K562 (cell line): ENCODE data around the gene MFF. TPM values are rescaled to one million over a fixed set of nuclear protein-coding genes. Genes with fewer than 3 reads are reported as not detected.

Experiments
- ATAC-seq: fragments of 200-7000 bp; cut with Tn5 transposase; 3 replicates; pipeline ENCODE4 v1.9.1; 2020; ENCODE audit warnings: moderate library complexity
- BruUV-seq: library from RNA; stranded (reverse); fragments of 400-500 nt; replicated peaks from 2 replicates; lab custom pipeline; 2021; lab: Mats Ljungman, UMichigan
- CTCF ChIA-PET: fragments of 300-600 bp; formaldehyde crosslinking; extraction: SDS; loops from one replicate; lab custom pipeline; 2021; ENCODE audit warnings: low intra/inter-chr PET ratio; lab: Yijun Ruan, JAX
- POLR2A ChIA-PET: fragments of 300-600, 350-650 bp; sonication (Branson Sonifier 250); formaldehyde crosslinking; extraction: SDS; loops from one replicate; lab custom pipeline; 2021; ENCODE audit warnings: antibody characterized with exemption, inconsistent platforms; lab: Yijun Ruan, JAX
- DNase-seq, 4 experiments: peaks; one replicate each; pipeline versions ENCODE4 v3.0.0 to v3.0.0-alpha.2; 2011 to 2018; ENCODE audit warnings: low spot score in 3 of 4, mixed read lengths in 3 of 4; ENCODE audit errors: extremely low read depth in 1 of 4
- FAIRE-seq: peaks from 2 replicates; lab custom pipeline; 2011; peaks lifted over from hg19 to GRCh38; lab: Jason Lieb, UNC
- H2AFZ ChIP-seq: 2 replicates; pipeline ENCODE4 v1.6.0; 2011; ENCODE audit warnings: low read depth, low read length, control low read depth, inconsistent platforms
- H3K27ac ChIP-seq: fragments of 200-600 bp; 3 replicates; pipeline ENCODE4 v1.8.0; 2011; ENCODE audit warnings: low read depth, mild to moderate bottlenecking, control low read depth, inconsistent platforms, low read length, moderate library complexity, mixed read lengths; ENCODE audit errors: extremely low read depth
- H3K27me3 ChIP-seq, 2 experiments: fragments of 300-600 bp in 1 of 2; 2 replicates in 1 of 2; 3 replicates in 1 of 2; pipeline versions ENCODE4 v1.6.0 to v1.8.0; 2011; ENCODE audit warnings: inconsistent platforms in 2 of 2, low read length in 2 of 2, mild to moderate bottlenecking in 1 of 2, mixed read lengths in 1 of 2, moderate library complexity in 1 of 2; ENCODE audit not compliant: control insufficient read depth in 2 of 2, insufficient read depth in 2 of 2
- H3K36me3 ChIP-seq: fragments of 300-600 bp; 3 replicates; pipeline ENCODE4 v1.8.0; 2011; ENCODE audit warnings: mild to moderate bottlenecking, low read length, inconsistent platforms; ENCODE audit not compliant: control insufficient read depth, insufficient read depth
- H3K4me1 ChIP-seq, 2 experiments: fragments of 200-600 bp in 1 of 2; replicated peaks in 1 of 2; 2 replicates in 1 of 2; 3 replicates in 1 of 2; pipeline versions ENCODE4 v1.5.1 to v1.8.0; 2011; ENCODE audit warnings: inconsistent platforms in 2 of 2, low read length in 2 of 2, mild to moderate bottlenecking in 1 of 2, mixed read lengths in 1 of 2, moderate library complexity in 1 of 2; ENCODE audit not compliant: control insufficient read depth in 2 of 2, insufficient read depth in 2 of 2
- H3K4me2 ChIP-seq: 2 replicates; pipeline ENCODE4 v1.6.1; 2011; ENCODE audit warnings: low read length, control low read depth, inconsistent platforms, mixed read lengths; ENCODE audit not compliant: insufficient read depth
- H3K4me3 ChIP-seq: fragments of 200-600 bp; sonication (generic), shearing (Covaris generic); 2 replicates; pipeline ENCODE4 v1.5.1; 2016; ENCODE audit warnings: control low read depth, inconsistent platforms
- H3K79me2 ChIP-seq: fragments of 200-600 bp; 3 replicates; pipeline ENCODE4 v1.8.0; 2011; ENCODE audit warnings: low read length, inconsistent platforms; ENCODE audit not compliant: control insufficient read depth, insufficient read depth
- H3K9ac ChIP-seq, 2 experiments: 2 replicates each; pipeline versions ENCODE4 v1.6.0 to v1.6.1; 2011; ENCODE audit warnings: low read depth in 2 of 2, low read length in 2 of 2, control low read depth in 1 of 2, inconsistent platforms in 1 of 2, mild to moderate bottlenecking in 1 of 2, mixed read lengths in 1 of 2; ENCODE audit not compliant: insufficient read depth in 1 of 2
- H3K9me1 ChIP-seq: one replicate; pipeline ENCODE4 v1.6.0; 2011; ENCODE audit warnings: inconsistent platforms, mild to moderate bottlenecking, low read length, moderate library complexity; ENCODE audit not compliant: control insufficient read depth, insufficient read depth
- H3K9me3 ChIP-seq: replicated peaks from 2 replicates; pipeline ENCODE4 v1.5.1; 2011; ENCODE audit warnings: low read depth, low read length, inconsistent platforms; ENCODE audit not compliant: control insufficient read depth, insufficient read depth
- H4K20me1 ChIP-seq: replicated peaks from 2 replicates; pipeline ENCODE4 v1.6.1; 2011; ENCODE audit warnings: low read length, inconsistent platforms, mixed read lengths; ENCODE audit not compliant: control insufficient read depth, insufficient read depth
- BRF2 ChIP-seq: IDR thresholded peaks from 3 replicates; pipeline ENCODE4 v1.6.1; 2011; ENCODE audit warnings: borderline replicate concordance, mild to moderate bottlenecking; ENCODE audit not compliant: insufficient read length, insufficient read depth
- EHMT2 ChIP-seq: fragments of 450-650 bp; IDR thresholded peaks from 2 replicates; pipeline ENCODE4 v1.6.1; 2018; ENCODE audit warnings: antibody characterized with exemption
- FIP1L1 ChIP-seq: fragments of 200-400 bp; formaldehyde crosslinking; IDR thresholded peaks from 2 replicates; pipeline ENCODE4 v1.6.1; 2018; ENCODE audit warnings: mild to moderate bottlenecking, low read depth, low read length; ENCODE audit not compliant: poor library complexity, severe bottlenecking
- GMEB1 ChIP-seq: fragments of 250-450 bp; sonication (Bioruptor Pico); IDR thresholded peaks from 2 replicates; pipeline ENCODE4 v1.4.0; 2020; ENCODE audit warnings: mild to moderate bottlenecking
- NEUROD1 ChIP-seq: fragments of 150-350 bp; IDR thresholded peaks from 2 replicates; pipeline ENCODE4 v1.6.1; 2014; ENCODE audit warnings: borderline replicate concordance, low read length, low read depth; ENCODE audit not compliant: partially characterized antibody
- NFE2 ChIP-seq: IDR thresholded peaks from 2 replicates; pipeline ENCODE4 v1.6.1; 2014; ENCODE audit warnings: antibody characterized with exemption, low read depth
- RBM17 ChIP-seq: fragments of 200-400 bp; formaldehyde crosslinking; IDR thresholded peaks from 2 replicates; pipeline ENCODE4 v1.6.1; 2017; ENCODE audit warnings: low read depth, mild to moderate bottlenecking, low read length, borderline replicate concordance
- SNIP1 ChIP-seq: fragments of 450-650 bp; IDR thresholded peaks from 2 replicates; pipeline ENCODE4 v1.7.1; 2017; ENCODE audit warnings: low read depth, mild to moderate bottlenecking
- SP1 ChIP-seq: sonication (generic); formaldehyde crosslinking; IDR thresholded peaks from 2 replicates; pipeline ENCODE4 v1.8.1; 2022; ENCODE audit warnings: mild to moderate bottlenecking, missing genetic modification reagents
- SRSF9 ChIP-seq: fragments of 200-400 bp; formaldehyde crosslinking; IDR thresholded peaks from 2 replicates; pipeline ENCODE4 v1.6.1; 2017; ENCODE audit warnings: low read depth, low read length, borderline replicate concordance
- ZNF165 ChIP-seq: fragments of 250-450 bp; sonication (Bioruptor Pico); IDR thresholded peaks from 2 replicates; pipeline ENCODE4 v1.4.0; 2020; ENCODE audit warnings: borderline replicate concordance
- ZNF280A ChIP-seq: fragments of 450-650 bp; IDR thresholded peaks from 2 replicates; pipeline ENCODE4 v1.6.1; 2018; ENCODE audit warnings: mild to moderate bottlenecking, low read depth; ENCODE audit not compliant: partially characterized antibody
- ZNF354B ChIP-seq: fragments of 250-450 bp; sonication (Bioruptor Pico); IDR thresholded peaks from 2 replicates; pipeline ENCODE4 v1.4.0; 2020
- ZNF785 ChIP-seq: fragments of 250-450 bp; sonication (Bioruptor Pico); IDR thresholded peaks from 2 replicates; pipeline ENCODE4 v1.4.0; 2020; ENCODE audit warnings: mild to moderate bottlenecking
- WGBS: fragments of 100-300 bp; shearing (Covaris generic); methylation state at CpG from one replicate; pipeline ENCODE4 v1.1.6; 2016; ENCODE audit warnings: low coverage, mixed read lengths; ENCODE audit not compliant: insufficient coverage; ENCODE audit errors: missing lambda C conversion rate; 5-methylcytosine and 5-hydroxymethylcytosine counted together
- in situ Hi-C: fragments of 300-500 bp; cut with MboI; formaldehyde crosslinking; loops from 4 replicates; pipeline ENCODE4 v1.15.0; 2018; ENCODE audit warnings: inconsistent platforms, mixed read lengths
- intact Hi-C: fragments of 100-400 bp; cut with micrococcal nuclease; formaldehyde crosslinking; loops from 2 replicates; pipeline ENCODE4 v1.14.2; 2022
- polyA plus RNA-seq, 8 experiments: library from polyadenylated mRNA; depleted of rRNA in 4 of 8; stranded (reverse) in 5 of 8; unstranded in 3 of 8; fragments of >200 nt; fragmentation: Nextera tagmentation in 2 of 8; fragmentation: Illumina TruSeq in 1 of 8; extraction: Ambion mirVana in 2 of 8; extraction: Trizol in 1 of 8; gene quantifications; 2 replicates each; pipeline versions ENCODE4 v1.2.1 to v1.2.3, GENCODE V29; 2011 to 2014; ENCODE audit warnings: inconsistent platforms in 1 of 8, missing spikeins in 1 of 8
- total RNA-seq, 7 experiments: library from RNA; depleted of rRNA in 6 of 7; stranded (reverse); fragments of >200 nt in 6 of 7; fragmentation: Illumina TruSeq in 2 of 7; extraction: Trizol in 2 of 7; gene quantifications; 2 replicates each; pipeline versions ENCODE4 v1.2.1 to v1.2.3, GENCODE V29; 2011 to 2021; ENCODE audit warnings: low replicate concordance in 1 of 7
- TF ChIP-seq, protein P1 (sequence below): sonication (generic); formaldehyde crosslinking; IDR thresholded peaks from 2 replicates; pipeline ENCODE4 v1.8.0; 2022; ENCODE audit warnings: mild to moderate bottlenecking, missing genetic modification reagents
- TF ChIP-seq, protein P2 (sequence below): IDR thresholded peaks from 2 replicates; pipeline ENCODE4 v1.6.1; 2011; ENCODE audit not compliant: insufficient read length; ENCODE audit errors: extremely low read depth

Gene MFF
- total and polyA plus RNA-seq, 9 of the 15 experiments (the other 6 are each of a cell fraction or from before 2014, with no cell fraction given) = 9.4 to 75.4 (median 55.7) TPM

DNA sequence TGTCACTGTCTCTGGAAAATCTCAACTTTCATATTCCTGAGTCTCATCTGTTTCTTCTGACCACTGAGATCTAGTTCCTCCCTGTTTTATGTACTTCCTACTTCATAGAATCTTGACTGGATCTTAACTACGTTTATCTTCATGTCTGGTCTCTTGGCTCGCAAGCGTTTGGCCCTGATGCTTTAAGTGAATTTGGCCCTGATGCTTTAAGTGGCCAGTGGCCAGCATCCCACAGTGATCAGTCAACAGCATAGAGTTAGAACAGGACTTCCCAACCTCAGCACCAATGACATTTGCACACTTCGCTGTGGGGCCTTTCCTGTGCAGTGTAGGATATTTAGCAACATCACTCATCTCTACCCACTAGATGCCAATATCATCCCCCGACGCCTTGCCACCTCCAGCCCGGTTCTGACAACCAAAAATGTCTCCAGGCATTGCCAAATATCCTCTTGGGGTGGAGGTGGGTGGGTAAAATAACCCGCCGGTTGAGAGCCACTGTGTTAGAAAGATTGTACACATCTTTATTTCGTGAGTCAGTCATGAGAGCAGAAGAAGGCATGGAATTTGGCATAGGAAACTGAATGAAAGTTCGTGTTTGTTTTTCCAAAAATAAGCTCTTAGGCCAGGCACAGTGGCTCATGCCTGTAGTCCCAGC, 41.8 kb downstream of the MFF start (continued):
- no peak for TF ChIP-seq NFE2
- no peak for TF ChIP-seq ZNF354B (CRISPR knock-in tag)
- no peak for TF ChIP-seq EHMT2
- TF ChIP-seq, all 486 proteins: peak for 0

DNA sequence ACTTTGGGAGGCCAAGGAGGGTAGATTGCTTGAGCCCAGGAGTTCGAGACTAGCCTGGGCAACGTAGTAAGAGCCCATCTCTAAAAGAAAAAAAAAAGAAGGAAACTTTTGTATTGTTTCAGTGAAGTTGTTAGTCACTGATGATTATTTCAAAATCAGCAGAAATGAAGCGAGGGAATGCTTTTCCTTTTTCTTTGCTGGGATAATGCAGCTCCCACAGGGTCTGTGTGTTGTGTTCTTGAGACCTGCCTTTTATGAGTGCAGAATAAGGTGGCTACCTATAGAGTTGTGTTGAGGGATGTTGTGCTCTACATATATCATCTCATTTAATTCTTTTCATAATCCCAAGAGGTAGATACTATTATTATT, 42.4 kb downstream of the MFF start:
- in situ Hi-C loops = no loop called here
- Histone ChIP-seq H3K4me3 (no peak overlapping the region), H3K27me3 (no peaks in the 10 kb centered on the region; a peak in 1 of 5 replicates), H3K4me2 (no peak overlapping the region), H3K9ac (no peak overlapping the region), H4K20me1 (no peaks in the 10 kb centered on the region), H3K4me1 (no peaks in the 10 kb centered on the region; a peak in 1 of 5 replicates), H3K27ac (no peak overlapping the region), H2AFZ (no peak overlapping the region), H3K36me3 (no peaks in the 10 kb centered on the region), H3K79me2 (no peaks in the 10 kb centered on the region), H3K9me3 (no peaks in the 10 kb centered on the region), H3K9me1 (no peaks in the 10 kb centered on the region)
- CTCF ChIA-PET = no interaction called here
- BruUV-seq = no TSS peak
- ATAC-seq (no peak), FAIRE-seq (no peak), DNase-seq (no peak)
- WGBS = 11% methylated on average over 3 of the region's 3 CpGs
- POLR2A ChIA-PET = no interaction called here
- intact Hi-C loops = no loop called here
- TF ChIP-seq ZNF280A (no peak), GMEB1 (CRISPR knock-in tag) (no peak), BRF2 (no peak), SRSF9 (no peak), ZNF785 (CRISPR knock-in tag) (no peak), RBM17 (no peak), SNIP1 (no peak), NEUROD1 (no peak), FIP1L1 (no peak), ZNF165 (no peak), SP1 (no peak)
- TF ChIP-seq, protein P1, sequence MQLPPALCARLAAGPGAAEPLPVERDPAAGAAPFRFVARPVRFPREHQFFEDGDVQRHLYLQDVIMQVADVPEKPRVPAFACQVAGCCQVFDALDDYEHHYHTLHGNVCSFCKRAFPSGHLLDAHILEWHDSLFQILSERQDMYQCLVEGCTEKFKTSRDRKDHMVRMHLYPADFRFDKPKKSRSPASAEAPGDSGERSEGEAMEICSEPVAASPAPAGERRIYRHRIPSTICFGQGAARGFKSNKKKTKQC (CRISPR knock-in tag) = no peak
- TF ChIP-seq, protein P2, sequence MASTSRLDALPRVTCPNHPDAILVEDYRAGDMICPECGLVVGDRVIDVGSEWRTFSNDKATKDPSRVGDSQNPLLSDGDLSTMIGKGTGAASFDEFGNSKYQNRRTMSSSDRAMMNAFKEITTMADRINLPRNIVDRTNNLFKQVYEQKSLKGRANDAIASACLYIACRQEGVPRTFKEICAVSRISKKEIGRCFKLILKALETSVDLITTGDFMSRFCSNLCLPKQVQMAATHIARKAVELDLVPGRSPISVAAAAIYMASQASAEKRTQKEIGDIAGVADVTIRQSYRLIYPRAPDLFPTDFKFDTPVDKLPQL = no peak
